Measurements from ENCODE around the gene ZP4.
"Not testable (repeated sequence)": the region's sequence is repeated elsewhere in the genome, so short reads cannot be mapped to it uniquely, and the experiment has no call there.

ZP4 gene

DNA sequence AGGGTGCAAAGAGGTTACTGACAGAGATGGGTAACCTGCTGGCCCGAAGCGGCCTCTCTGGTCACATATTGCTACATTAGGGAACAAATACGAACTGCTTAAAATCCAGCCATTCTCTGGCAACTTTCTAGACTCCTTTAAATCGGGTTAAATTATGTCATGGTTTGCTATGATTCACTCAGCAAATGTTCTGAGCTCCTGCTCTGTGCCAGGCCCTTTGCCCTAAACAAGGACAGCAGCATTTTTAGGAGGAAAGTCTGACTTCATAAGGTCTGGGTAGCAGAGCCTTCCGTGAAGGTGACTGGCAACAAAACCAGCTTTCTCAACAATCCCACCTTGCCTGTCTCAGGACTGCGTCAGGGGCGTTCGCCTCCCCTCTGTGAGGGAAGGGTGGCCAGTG, 15.4 kb downstream of the ZP4 start:
- DNase-seq, result no peak

DNA sequence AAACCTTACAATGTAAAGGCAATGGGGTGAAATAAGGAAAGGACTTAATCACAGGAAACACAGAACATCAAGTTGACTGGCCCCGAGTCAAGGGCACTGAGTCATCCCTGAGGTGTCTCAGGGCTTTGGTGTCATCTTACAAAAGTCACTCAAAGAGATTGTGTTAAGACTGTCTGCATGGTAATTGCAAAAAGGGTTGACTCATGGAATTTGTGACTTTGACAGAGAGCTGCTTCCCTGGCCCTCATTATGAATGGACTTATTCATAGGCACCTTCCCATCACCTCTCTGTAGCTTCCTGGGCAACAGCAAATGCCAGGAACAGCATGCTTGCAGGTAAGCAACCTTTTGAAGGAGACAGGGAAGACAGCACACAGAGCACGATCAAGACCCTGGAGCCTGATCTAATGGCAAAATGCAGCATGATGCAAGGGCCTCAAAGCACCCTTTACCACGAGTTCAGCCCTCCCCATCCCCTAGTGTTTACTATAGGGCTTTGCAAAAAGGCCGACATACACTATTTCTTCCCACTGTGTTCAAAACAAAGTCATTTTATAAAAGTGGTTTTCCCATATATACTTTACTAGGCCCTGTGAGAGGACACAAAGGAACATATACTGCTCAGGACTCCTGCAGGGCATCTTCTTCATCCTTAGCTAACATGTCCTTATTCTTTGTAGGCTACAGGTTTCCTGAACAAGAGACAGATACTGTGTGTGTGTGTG, 17.1 kb downstream of the ZP4 start:
- no peak for DNase-seq

DNA sequence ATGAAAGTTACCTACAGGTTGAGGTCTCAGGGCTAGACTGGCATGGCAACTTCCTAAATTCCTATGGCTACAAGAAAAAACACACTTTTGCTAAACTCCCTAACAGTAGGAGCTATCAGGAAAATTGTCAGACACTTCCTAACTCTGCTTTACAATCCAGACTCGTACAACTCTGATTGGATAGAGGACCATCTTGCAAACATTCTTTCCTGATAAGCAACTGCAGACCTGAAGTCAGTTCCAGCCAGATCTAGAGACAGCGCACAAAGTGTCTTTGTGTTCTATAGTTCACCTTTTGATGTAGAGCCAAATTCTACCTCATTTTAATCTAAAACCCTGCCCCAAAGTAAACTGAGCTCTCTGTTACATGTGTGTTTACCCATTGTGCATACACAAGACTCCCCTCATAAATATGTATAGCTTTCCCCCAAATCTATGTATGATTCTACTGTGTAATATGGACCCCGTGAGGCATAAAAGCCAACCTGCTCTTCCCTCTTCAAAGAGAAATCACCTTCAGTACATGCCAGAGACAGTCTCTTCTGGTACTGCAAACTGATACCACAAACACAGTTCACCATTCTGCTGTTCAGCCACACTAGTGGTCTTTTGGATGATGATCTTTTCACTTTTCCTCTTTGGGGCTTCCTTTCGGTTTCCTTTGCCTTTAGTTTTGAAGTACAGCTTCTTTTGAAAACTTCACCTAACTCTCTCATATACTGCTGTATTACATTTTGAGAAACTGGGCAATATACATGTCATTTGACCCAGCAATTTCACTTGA, 21.7 kb downstream of the ZP4 start:
- DNase-seq, result no peak

DNA sequence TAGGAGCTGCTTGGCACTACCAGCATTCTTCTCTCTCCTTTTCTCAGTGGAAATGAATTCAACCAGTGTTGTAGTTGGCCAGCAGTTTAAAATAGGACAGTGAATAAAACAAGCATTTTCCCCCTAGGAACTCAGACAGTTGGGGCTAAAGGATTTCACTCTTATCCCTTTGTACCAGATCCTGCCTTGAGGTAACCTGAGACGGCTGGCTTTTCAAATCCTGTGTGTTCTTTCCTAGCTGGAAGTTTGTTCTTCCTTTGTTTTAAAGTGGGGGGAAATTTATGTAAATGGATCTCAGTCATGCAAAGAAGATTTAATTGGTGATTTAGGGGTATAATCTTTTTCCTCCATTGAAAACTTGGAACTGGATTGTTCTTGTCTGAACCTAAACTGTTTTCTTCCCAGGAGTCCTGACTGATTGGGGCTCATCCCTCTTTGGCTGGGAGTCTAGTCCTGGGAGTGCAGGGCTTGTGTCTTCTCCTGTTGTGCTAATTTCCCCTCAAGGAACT, 23.3 kb downstream of the ZP4 start:
- no peak for DNase-seq

DNA sequence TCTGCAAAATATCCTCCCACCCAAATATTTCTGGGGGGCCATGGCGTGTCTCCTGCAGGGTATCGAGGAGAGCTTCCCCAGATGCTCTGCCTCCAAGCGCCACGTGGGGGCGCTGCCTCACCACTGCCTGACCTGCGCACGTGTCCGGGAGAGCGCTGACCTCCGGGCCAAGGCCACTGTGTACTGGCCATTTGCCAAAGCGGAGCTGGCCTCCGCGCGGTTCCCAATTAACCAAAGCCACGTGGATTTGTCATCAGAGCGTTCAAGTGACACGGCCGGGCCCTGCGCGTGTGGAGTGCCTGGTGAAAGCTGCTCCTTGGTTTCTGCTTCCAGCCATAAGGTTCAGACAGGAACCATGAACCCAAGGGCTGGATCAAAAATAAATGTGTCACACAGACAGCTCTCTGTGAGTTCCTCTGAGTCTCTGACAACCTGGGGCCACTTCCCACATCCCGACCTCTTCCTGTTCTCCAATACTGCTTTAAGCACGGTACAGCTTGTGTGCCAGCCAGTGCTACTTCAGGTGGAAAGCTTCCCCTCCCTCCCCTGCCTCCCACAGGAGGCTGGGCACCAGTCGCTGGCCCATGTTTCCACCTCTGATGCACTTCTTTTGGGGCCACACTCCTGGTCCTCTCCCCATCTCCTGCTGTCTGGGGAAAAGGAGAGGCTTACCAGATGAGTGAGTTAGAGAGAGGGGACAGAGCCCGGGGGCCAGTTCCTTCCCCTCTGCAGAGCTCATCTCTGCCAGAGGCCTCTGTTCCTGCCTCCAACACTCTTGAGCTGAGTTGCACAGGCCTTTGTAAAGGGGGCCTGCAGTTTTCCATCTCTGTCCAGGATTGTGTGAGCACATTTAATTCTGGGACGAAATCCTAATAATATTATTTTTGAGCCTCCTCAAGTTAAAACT, 26.1 kb downstream of the ZP4 start:
- peak; percentile 76 for DNase-seq

DNA sequence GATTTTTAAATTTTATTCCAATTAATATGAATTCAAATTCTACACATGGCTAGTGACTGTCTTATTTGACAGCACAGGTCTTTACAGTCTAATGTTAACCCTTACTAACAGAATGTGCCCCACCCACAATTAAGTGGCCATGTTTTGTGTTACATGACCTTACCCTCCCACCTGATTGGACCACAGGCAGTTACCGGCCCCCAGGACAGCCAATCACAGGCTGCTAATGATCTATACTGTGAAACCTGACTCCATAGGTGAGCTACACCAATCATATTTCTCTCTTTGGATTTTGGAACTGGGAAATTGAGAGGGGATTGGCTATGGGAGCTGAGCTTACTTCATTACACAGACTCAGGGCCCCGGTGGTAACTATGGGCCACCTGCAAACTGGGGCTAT, 27.5 kb downstream of the ZP4 start:
- DNase-seq, result no peak

DNA sequence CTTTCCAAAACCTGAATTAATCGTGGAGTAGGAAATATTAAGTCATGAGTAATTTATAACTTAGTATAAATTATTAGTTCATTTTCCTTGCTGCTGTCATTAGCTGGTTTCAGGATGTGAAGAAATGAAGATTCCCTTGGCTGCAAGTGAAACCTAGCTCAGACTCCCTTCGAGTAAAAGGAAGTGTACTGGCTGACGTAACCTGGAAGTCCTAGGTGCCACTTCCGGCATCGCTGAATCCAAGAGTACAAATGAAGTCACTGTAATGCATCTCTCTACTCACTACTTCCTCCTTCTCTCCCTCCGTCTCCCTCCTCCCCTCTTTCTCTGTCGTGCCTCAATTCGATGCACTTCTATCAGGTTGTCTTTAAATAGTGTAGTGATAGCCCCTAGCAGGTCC, 28.8 kb downstream of the ZP4 start:
- DNase-seq, result no peak

DNA sequence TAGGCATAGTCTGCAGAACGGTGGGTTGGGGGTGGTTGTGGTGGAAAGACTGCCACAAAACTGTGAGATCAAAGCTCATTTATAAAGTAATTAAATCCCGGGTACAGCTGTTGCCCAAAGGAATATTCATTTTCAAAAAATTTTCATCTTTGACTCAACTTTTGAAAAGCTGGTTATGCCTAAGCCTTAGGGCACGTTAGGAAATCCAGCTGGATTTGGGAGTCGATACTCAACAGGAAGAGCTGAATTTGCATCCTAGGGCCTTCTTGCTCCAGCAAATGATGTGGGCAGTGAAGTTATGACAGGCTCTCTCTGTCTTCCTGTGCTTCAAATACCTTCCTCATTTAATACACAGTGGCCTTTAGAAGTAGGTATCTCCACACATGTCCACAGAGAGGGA, 31.7 kb downstream of the ZP4 start:
- DNase-seq, result no peak

DNA sequence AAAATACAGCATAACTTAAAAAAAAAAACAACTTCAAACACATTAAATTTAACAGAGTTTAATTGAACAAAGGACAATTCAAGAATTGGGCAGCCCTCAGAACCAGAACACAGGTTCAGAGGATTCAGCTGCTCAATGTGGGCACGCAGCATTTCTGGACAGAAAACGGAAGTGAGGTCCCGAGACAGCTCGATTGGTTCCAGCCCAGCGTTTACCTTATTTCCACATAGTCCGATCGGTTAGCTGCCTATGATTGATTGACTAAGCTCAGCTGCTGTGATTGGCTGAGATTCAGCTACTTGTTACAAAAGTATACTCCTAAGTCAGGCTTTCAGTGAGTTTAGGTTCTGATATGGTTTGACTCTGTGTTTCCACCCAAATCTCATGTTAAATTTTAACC, 33.3 kb downstream of the ZP4 start:
- DNase-seq, result no peak

DNA sequence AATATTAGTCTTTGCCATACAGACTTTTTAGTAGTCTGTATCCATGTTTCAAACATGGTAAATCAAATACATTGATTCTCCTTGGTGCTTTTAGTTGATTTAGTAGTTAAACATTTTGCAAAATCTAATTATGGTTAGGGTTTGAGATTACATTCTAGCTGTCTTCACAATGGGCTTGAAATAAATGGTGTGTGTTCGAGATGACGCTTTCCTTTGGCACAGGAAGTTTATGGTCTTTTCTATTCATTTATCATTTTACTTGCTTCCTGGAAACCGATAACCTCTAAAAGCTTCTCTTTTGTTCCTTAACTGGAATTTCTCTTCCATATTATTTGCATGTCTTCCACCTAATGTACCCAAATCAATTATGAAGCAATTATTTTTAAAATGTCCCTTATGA, 38.4 kb downstream of the ZP4 start:
- DNase-seq, result no peak

DNA sequence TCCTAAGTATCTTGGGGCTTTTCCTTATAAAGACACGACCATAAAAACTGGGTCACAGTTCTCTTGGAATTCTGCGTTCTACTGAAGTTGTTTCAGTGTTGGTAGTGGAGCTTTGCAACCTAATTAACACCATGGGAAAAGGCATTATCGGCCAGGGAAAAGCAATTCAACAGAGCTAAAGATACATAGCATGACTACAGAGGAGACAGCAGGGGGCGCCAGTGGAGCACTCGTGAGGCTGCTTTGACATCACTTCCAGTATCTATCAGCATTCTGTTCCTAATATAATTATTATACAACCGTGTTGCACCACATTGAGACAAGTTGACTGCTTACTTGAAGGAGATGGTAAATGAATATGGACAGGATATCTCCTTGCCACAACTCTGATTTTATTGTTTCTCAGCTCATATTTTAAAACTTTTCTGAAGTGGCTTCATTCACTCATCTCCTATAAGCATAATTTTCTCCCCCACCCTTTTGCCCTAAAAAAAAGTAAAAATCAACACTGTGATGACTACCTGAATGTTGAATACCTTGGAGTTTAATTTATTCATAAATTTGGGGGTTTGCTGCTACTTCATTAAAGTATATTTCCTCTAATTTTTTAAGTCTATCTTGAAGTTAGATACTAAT, 39.4 kb downstream of the ZP4 start:
- no peak for DNase-seq

DNA sequence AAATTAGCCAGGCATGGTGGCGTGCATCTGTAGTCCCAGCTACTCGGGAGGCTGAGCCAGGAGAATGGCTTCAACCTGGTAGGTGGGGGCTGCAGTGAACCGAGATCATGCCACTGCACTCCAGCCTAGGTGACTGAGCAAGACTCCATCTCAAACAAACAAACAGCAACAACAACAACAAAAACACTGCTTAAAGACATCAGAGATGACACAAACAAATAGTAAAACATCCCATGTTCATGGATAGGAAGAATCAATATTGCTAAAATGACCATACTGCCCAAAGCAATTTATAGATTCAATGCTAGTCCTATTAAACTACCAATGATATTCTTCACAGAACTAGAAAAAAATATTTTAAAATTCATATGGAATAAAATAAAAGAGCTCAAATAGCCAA, 47.2 kb downstream of the ZP4 start:
- not testable (repeated sequence) for DNase-seq

DNA sequence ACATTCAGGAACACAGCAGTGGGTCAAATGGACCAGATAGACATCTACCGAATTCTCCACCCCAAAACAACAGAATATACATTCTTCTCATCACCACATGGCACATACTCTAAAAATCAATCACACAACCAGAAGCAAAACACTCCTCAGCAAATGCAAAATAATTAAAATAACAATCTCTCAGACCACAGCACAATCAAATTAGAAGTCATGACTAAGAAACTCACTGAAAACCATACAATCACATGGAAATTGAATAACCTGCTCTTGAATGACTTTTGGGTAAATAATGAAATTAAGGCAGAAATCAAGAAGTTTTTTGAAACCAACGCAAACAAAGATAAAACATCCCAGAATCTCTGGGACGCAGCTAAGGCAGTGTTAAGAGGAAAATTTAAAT, 49.2 kb downstream of the ZP4 start:
- DNase-seq, result no peak

DNA sequence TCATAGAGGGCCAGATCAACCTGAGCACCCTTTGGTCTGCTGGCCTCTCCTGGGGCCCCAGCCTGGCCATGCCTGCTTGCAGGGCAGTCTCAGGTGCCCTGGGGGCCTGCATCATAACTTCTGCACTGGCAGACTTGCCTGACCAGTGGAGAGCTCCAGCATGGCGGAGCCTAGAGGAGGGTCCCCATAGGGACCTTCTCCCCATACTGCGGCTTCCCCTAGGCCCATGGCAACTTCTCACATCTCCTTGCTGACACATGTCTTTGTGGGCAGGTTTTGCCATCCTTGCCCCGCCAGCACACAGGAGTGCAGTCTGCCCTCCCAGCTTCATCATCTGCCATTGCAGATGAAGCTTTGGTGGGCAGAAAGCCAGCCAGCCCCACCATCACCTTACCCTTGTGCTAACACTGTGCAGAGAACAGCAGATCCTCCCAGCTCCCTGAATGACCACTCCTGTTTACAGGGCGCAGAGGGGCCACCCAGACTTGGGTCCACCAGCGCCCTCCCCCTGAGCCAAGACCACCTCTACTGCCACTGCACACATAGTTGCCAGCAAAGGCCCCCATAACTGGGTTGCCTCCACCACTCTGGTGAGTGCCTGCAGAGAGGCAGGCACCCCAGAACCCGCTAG, 51.7 kb downstream of the ZP4 start:
- DNase-seq, result no peak

DNA sequence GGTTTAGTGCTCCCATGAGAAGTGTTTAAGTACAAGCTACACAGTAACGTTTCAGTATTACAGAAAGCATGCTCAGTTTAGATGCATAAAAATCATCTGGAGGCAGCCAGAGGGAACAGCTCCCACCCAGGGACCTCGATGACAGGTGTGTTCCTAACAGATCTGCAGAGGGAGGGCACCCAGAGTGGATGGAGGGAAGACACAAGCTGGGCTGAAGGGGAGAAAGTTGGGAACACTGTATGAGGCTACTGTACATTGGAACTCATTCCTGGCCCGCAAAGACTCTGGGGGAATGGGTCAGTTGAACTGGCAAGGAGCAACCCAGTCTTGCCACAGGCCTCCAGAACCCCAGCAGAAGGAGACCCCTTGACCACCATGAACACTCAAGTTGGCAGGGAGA, 52.4 kb downstream of the ZP4 start:
- no peak for DNase-seq

DNA sequence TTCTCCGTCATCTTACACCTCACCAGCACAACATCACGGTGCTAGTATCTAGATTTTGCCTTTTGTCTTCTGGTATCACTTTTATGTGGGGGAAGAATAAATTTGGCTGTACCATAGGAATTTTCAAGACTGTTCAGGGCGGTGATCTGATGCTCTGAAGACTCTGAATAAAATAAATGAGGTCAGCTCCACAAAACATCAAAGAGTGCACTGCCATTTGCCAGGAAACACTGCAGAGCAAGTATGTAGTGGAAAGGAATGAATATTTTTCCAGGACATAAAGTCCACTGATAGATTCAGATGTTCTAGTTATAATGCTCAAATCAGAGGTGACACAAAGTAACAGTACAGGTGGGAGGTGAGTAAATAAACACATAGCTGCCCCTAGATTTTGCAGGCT, 56.3 kb downstream of the ZP4 start:
- DNase-seq, result no peak

DNA sequence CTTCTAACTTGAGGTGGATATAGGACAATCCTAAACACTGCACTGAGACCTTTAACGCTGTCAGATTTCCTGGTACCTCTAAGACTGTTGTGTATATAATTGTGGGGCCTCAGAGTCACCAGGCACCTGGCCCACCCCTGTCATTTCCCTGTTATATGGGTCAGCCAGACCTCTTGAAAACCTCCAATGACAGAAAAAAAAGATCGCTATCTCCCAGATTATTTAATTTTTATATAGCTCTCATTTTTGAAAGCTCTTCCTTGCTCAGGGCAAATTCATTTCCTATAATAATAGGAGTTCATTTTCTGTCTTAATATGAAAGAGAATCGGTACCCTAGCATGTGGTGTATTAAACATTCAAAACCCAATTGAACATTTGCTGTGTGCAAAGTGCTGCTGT, 56.7 kb downstream of the ZP4 start:
- no peak for DNase-seq

DNA sequence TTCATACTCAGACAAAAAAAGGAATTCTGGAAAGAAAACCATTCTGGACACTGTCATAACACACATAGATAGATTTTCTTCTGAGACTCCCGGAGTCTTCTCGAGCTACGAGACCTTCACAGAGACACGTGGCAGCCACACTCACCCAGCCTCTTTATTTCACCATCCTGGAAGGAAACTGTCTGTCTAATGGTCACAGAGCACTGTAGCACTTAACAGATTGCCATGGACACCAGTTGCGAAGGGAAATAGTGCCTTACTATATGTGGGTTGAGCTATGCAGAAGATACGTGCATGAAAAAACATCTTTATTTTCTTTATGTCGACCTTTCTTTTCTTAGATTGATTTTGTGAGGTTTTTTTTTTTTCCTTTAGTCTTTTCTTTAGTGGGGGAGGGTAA, 57.9 kb downstream of the ZP4 start:
- no peak for DNase-seq
